HL-60 (cell line): ENCODE measurements around the gene SLC38A4.

Source experiments
- GABPA ChIP-seq: IDR thresholded peaks from 2 replicates; pipeline ENCODE4 v1.6.1; 2012; ENCODE audit warnings: low read depth
- POLR2AphosphoS5 ChIP-seq: IDR thresholded peaks from 2 replicates; pipeline ENCODE4 v1.6.1; 2012; ENCODE audit warnings: low read depth
- TF ChIP-seq, protein P1 (sequence below): IDR thresholded peaks from one replicate; pipeline ENCODE4 v1.5.1; 2011; ENCODE audit warnings: low read length, control low read depth, inconsistent platforms; ENCODE audit not compliant: insufficient read depth
- TF ChIP-seq, protein P2 (sequence below): IDR thresholded peaks from 2 replicates; pipeline ENCODE4 v1.6.1; 2012; ENCODE audit warnings: low read depth; ENCODE audit not compliant: insufficient replicate concordance

DNA sequence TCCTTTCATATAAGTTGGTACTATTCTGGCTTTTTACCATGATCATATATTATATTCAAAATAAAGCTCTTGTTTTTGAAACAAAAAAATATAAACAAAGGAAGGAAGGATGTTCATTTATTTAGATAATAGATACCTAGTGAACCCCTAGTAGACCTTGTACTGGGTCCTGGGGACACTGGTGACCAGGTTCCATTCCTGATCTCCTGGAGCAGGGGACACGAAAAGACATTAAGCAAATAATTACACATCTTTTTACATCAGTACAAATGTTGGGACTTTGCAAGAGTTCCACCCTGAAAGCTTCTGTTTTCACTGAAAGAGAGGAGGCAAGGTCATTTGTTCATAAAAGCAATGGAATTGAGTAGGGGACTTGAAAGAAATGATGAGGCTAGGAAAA is 49.3 kb upstream of the SLC38A4 start:
- TF ChIP-seq, protein P1, sequence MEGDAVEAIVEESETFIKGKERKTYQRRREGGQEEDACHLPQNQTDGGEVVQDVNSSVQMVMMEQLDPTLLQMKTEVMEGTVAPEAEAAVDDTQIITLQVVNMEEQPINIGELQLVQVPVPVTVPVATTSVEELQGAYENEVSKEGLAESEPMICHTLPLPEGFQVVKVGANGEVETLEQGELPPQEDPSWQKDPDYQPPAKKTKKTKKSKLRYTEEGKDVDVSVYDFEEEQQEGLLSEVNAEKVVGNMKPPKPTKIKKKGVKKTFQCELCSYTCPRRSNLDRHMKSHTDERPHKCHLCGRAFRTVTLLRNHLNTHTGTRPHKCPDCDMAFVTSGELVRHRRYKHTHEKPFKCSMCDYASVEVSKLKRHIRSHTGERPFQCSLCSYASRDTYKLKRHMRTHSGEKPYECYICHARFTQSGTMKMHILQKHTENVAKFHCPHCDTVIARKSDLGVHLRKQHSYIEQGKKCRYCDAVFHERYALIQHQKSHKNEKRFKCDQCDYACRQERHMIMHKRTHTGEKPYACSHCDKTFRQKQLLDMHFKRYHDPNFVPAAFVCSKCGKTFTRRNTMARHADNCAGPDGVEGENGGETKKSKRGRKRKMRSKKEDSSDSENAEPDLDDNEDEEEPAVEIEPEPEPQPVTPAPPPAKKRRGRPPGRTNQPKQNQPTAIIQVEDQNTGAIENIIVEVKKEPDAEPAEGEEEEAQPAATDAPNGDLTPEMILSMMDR = no peak
- TF ChIP-seq POLR2AphosphoS5 = no peak
- TF ChIP-seq, protein P2, sequence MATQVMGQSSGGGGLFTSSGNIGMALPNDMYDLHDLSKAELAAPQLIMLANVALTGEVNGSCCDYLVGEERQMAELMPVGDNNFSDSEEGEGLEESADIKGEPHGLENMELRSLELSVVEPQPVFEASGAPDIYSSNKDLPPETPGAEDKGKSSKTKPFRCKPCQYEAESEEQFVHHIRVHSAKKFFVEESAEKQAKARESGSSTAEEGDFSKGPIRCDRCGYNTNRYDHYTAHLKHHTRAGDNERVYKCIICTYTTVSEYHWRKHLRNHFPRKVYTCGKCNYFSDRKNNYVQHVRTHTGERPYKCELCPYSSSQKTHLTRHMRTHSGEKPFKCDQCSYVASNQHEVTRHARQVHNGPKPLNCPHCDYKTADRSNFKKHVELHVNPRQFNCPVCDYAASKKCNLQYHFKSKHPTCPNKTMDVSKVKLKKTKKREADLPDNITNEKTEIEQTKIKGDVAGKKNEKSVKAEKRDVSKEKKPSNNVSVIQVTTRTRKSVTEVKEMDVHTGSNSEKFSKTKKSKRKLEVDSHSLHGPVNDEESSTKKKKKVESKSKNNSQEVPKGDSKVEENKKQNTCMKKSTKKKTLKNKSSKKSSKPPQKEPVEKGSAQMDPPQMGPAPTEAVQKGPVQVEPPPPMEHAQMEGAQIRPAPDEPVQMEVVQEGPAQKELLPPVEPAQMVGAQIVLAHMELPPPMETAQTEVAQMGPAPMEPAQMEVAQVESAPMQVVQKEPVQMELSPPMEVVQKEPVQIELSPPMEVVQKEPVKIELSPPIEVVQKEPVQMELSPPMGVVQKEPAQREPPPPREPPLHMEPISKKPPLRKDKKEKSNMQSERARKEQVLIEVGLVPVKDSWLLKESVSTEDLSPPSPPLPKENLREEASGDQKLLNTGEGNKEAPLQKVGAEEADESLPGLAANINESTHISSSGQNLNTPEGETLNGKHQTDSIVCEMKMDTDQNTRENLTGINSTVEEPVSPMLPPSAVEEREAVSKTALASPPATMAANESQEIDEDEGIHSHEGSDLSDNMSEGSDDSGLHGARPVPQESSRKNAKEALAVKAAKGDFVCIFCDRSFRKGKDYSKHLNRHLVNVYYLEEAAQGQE = no peak
- no peak for TF ChIP-seq GABPA
